Neuronal stem cell (in vitro differentiated cells): Measurements from ENCODE around the gene GPC5.

Source experiments
- DNase-seq: peaks from one replicate; pipeline ENCODE4 v3.0.0-alpha.2; 2013; ENCODE audit warnings: low spot score
- H2AFZ ChIP-seq: one replicate; pipeline ENCODE4 v1.6.1; 2013; ENCODE audit warnings: mild to moderate bottlenecking, low read length, inconsistent platforms
- H2AK5ac ChIP-seq: 2 replicates; pipeline ENCODE4 v1.6.1; 2013; ENCODE audit warnings: low read depth, mild to moderate bottlenecking, inconsistent platforms, low read length, moderate library complexity, mixed read lengths
- H2BK120ac ChIP-seq: 2 replicates; pipeline ENCODE4 v1.6.1; 2013; ENCODE audit warnings: low read depth, mild to moderate bottlenecking, inconsistent platforms, low read length, moderate library complexity, mixed read lengths
- H2BK12ac ChIP-seq: one replicate; pipeline ENCODE4 v1.6.1; 2013; ENCODE audit warnings: low read length, inconsistent platforms
- H2BK15ac ChIP-seq: 2 replicates; pipeline ENCODE4 v1.6.1; 2013; ENCODE audit warnings: mild to moderate bottlenecking, low read length, inconsistent platforms, mixed read lengths
- H2BK5ac ChIP-seq: one replicate; pipeline ENCODE4 v1.6.1; 2013; ENCODE audit warnings: inconsistent platforms, mild to moderate bottlenecking, low read length, moderate library complexity
- H3K14ac ChIP-seq: one replicate; pipeline ENCODE4 v1.6.1; 2013; ENCODE audit warnings: low read length, inconsistent platforms
- H3K18ac ChIP-seq: 2 replicates; pipeline ENCODE4 v1.6.1; 2013; ENCODE audit warnings: low read length, inconsistent platforms
- H3K23ac ChIP-seq: 2 replicates; pipeline ENCODE4 v1.6.1; 2013; ENCODE audit warnings: low read depth, mild to moderate bottlenecking, mixed read lengths, low read length, inconsistent platforms; ENCODE audit not compliant: poor library complexity
- H3K27ac ChIP-seq: replicated peaks from 3 replicates; pipeline ENCODE4 v1.5.1; 2013; ENCODE audit warnings: low read length, inconsistent platforms
- H3K27me3 ChIP-seq, 3 experiments: 2 replicates each; pipeline ENCODE4 v1.6.1; 2013; ENCODE audit warnings: low read length in 3 of 3, mild to moderate bottlenecking in 2 of 3, inconsistent platforms in 1 of 3, low read depth in 1 of 3, mixed read lengths in 1 of 3, moderate library complexity in 1 of 3; ENCODE audit not compliant: control insufficient read depth in 3 of 3, insufficient read depth in 3 of 3
- H3K36me3 ChIP-seq, 2 donors: replicated peaks in 1 of 2; 2 replicates each; pipeline ENCODE4 v1.6.1; 2013; ENCODE audit warnings: low read length in 2 of 2; ENCODE audit not compliant: control insufficient read depth in 2 of 2, insufficient read depth in 2 of 2
- H3K4ac ChIP-seq: 2 replicates; pipeline ENCODE4 v1.6.1; 2013; ENCODE audit warnings: inconsistent platforms, mild to moderate bottlenecking, low read length, moderate library complexity
- H3K4me1 ChIP-seq, 2 donors: 1 replicate in 1 of 2; 2 replicates in 1 of 2; pipeline ENCODE4 v1.6.1; 2013; ENCODE audit warnings: low read length in 2 of 2, low read depth in 1 of 2; ENCODE audit not compliant: control insufficient read depth in 2 of 2, insufficient read depth in 1 of 2
- H3K4me2 ChIP-seq: one replicate; pipeline ENCODE4 v1.6.1; 2013; ENCODE audit warnings: mild to moderate bottlenecking, low read length, inconsistent platforms; ENCODE audit not compliant: insufficient read depth, poor library complexity, severe bottlenecking
- H3K4me3 ChIP-seq, 2 donors: 2 replicates each; pipeline ENCODE4 v1.5.1; 2013; ENCODE audit warnings: low read length in 2 of 2, mild to moderate bottlenecking in 2 of 2, inconsistent platforms in 1 of 2, moderate library complexity in 1 of 2
- H3K79me1 ChIP-seq: one replicate; pipeline ENCODE4 v1.6.1; 2013; ENCODE audit warnings: low read depth, mild to moderate bottlenecking, inconsistent platforms, low read length, moderate library complexity
- H3K9ac ChIP-seq: one replicate; pipeline ENCODE4 v1.6.1; 2013; ENCODE audit warnings: mild to moderate bottlenecking, low read depth, low read length, inconsistent platforms; ENCODE audit not compliant: poor library complexity
- H3K9me3 ChIP-seq, 2 donors: replicated peaks in 1 of 2; 2 replicates each; pipeline versions ENCODE3 to v1.6.1; 2013; ENCODE audit warnings: low read length in 2 of 2, mild to moderate bottlenecking in 2 of 2, inconsistent platforms in 1 of 2, low read depth in 1 of 2, mixed read lengths in 1 of 2, moderate library complexity in 1 of 2; ENCODE audit not compliant: control insufficient read depth in 2 of 2, insufficient read depth in 1 of 2
- H4K8ac ChIP-seq: one replicate; pipeline ENCODE4 v1.6.1; 2013; ENCODE audit warnings: low read depth, mild to moderate bottlenecking, inconsistent platforms, low read length, moderate library complexity
- H4K91ac ChIP-seq: one replicate; pipeline ENCODE4 v1.6.1; 2013; ENCODE audit warnings: low read length, low read depth, mild to moderate bottlenecking, inconsistent platforms; ENCODE audit not compliant: poor library complexity
- WGBS, 2 donors: extraction: QIAGEN DNeasy Blood & Tissue Kit; methylation state at CpG; one replicate each; pipeline ENCODE4 v1.1.7; 2013; ENCODE audit warnings: missing lambda C conversion rate in 2 of 2, mixed read lengths in 1 of 2; ENCODE audit not compliant: insufficient read length in 2 of 2, insufficient replicate concordance in 1 of 2; ENCODE audit errors: extremely low coverage in 2 of 2; 5-methylcytosine and 5-hydroxymethylcytosine counted together

The GPC5 gene

GRCh38 chr13:92838786-92839185 is 1440.4 kb downstream of the GPC5 start:
- H3K36me3 ChIP-seq = no peaks in the 10 kb centered on the region
- no peak overlapping the region for H2AK5ac ChIP-seq
- no peak overlapping the region for H2AFZ ChIP-seq
- no peak overlapping the region for H2BK15ac ChIP-seq
- no peak overlapping the region for H3K23ac ChIP-seq
- no peak overlapping the region for H4K8ac ChIP-seq
- no peak overlapping the region for H4K91ac ChIP-seq
- no peak overlapping the region for H3K4ac ChIP-seq
- no peak overlapping the region for H2BK12ac ChIP-seq
- no peak overlapping the region for H3K9ac ChIP-seq
- no peaks in the 10 kb centered on the region for H3K27me3 ChIP-seq
- H3K4me1 ChIP-seq = no peaks in the 10 kb centered on the region
- H3K4me3 ChIP-seq = no peak overlapping the region
- H2BK5ac ChIP-seq = no peak overlapping the region
- no peak overlapping the region for H3K18ac ChIP-seq
- no peak for DNase-seq
- H3K9me3 ChIP-seq = no peaks in the 10 kb centered on the region
- no peak overlapping the region for H3K14ac ChIP-seq
- no peak overlapping the region for H3K27ac ChIP-seq
- H3K79me1 ChIP-seq = no peaks in the 10 kb centered on the region
- no peak overlapping the region for H3K4me2 ChIP-seq
- H2BK120ac ChIP-seq = no peak overlapping the region
- WGBS, 2 donors = no CpG with 5 or more reads among the region's 3 CpGs

- no peak overlapping the region for H2AK5ac ChIP-seq
- no peak overlapping the region for H2BK15ac ChIP-seq
- no peak overlapping the region for H2BK5ac ChIP-seq
- no peak overlapping the region for H2AFZ ChIP-seq
- no peaks in the 10 kb centered on the region for H3K9me3 ChIP-seq
- no peak overlapping the region for H4K8ac ChIP-seq
- H4K91ac ChIP-seq = no peak overlapping the region
- H3K4me1 ChIP-seq = no peaks in the 10 kb centered on the region
- no peaks in the 10 kb centered on the region for H3K36me3 ChIP-seq
- H3K27me3 ChIP-seq = no peaks in the 10 kb centered on the region
- no peak overlapping the region for H3K4me2 ChIP-seq
- DNase-seq = no peak
- H3K4ac ChIP-seq = no peak overlapping the region
- H3K18ac ChIP-seq = no peak overlapping the region
- H3K79me1 ChIP-seq = no peaks in the 10 kb centered on the region
- H2BK12ac ChIP-seq = no peak overlapping the region
- H3K27ac ChIP-seq = no peak overlapping the region
- WGBS, 2 donors = no CpG with 5 or more reads among the region's 2 CpGs
- H3K9ac ChIP-seq = no peak overlapping the region
- no peak overlapping the region for H2BK120ac ChIP-seq
- no peak overlapping the region for H3K23ac ChIP-seq
- H3K14ac ChIP-seq = no peak overlapping the region
- no peak overlapping the region for H3K4me3 ChIP-seq
Measured at GRCh38 chr13:92842145-92842544, 1443.7 kb downstream of the GPC5 start.

GRCh38 chr13:92843549-92843948 is 1445.1 kb downstream of the GPC5 start:
- H3K23ac ChIP-seq = no peak overlapping the region
- no peaks in the 10 kb centered on the region for H3K4me1 ChIP-seq
- no peak for DNase-seq
- no peak overlapping the region for H2BK5ac ChIP-seq
- H3K18ac ChIP-seq = no peak overlapping the region
- no peak overlapping the region for H4K8ac ChIP-seq
- H3K27me3 ChIP-seq = no peaks in the 10 kb centered on the region
- H3K14ac ChIP-seq = no peak overlapping the region
- no peaks in the 10 kb centered on the region for H3K36me3 ChIP-seq
- no peak overlapping the region for H2BK15ac ChIP-seq
- H3K9ac ChIP-seq = no peak overlapping the region
- H2BK12ac ChIP-seq = no peak overlapping the region
- H3K27ac ChIP-seq = no peak overlapping the region
- no peak overlapping the region for H2BK120ac ChIP-seq
- no CpG with 5 or more reads among the region's 4 CpGs for WGBS, 2 donors
- no peak overlapping the region for H4K91ac ChIP-seq
- no peaks in the 10 kb centered on the region for H3K79me1 ChIP-seq
- H3K4me3 ChIP-seq = no peak overlapping the region
- H3K4me2 ChIP-seq = no peak overlapping the region
- H3K4ac ChIP-seq = no peak overlapping the region
- no peak overlapping the region for H2AK5ac ChIP-seq
- H2AFZ ChIP-seq = peak overlapping the region; percentile 6
- no peaks in the 10 kb centered on the region for H3K9me3 ChIP-seq

- Histone ChIP-seq H3K4me2 (no peak overlapping the region), H3K4me3 (no peak overlapping the region), H3K4ac (no peak overlapping the region), H3K9ac (no peak overlapping the region), H4K8ac (no peak overlapping the region), H4K91ac (no peak overlapping the region), H2BK120ac (no peak overlapping the region), H2BK5ac (no peak overlapping the region), H3K27ac (no peak overlapping the region), H2BK15ac (no peak overlapping the region), H3K27me3 (no peaks in the 10 kb centered on the region), H3K23ac (no peak overlapping the region), H3K36me3 (no peaks in the 10 kb centered on the region), H3K18ac (no peak overlapping the region), H3K4me1 (no peaks in the 10 kb centered on the region), H3K14ac (no peak overlapping the region), H2BK12ac (no peak overlapping the region), H2AK5ac (no peak overlapping the region), H2AFZ (no peak overlapping the region), H3K79me1 (no peaks in the 10 kb centered on the region), H3K9me3 (no peaks in the 10 kb centered on the region)
- DNase-seq = no peak
Measured at GRCh38 chr13:92849381-92849780, 1451.0 kb downstream of the GPC5 start.
